Endothelial cell (in vitro differentiated cells): ENCODE data around the gene LDLRAP1. TPM values are rescaled to one million over a fixed set of nuclear protein-coding genes. Genes with fewer than 3 reads are reported as not detected.

Experiments
- DNase-seq: peaks from one replicate; pipeline ENCODE4 v3.0.0; 2021; ENCODE audit warnings: low spot score
- H3K27ac Mint-ChIP-seq: one replicate; pipeline ENCODE4 v1.8.0; 2021; ENCODE audit warnings: mixed read lengths, inconsistent platforms; ENCODE audit not compliant: unreplicated experiment
- H3K27me3 Mint-ChIP-seq: one replicate; pipeline ENCODE4 v1.8.0; 2021; ENCODE audit warnings: mild to moderate bottlenecking, moderate library complexity, mixed read lengths, inconsistent platforms; ENCODE audit not compliant: unreplicated experiment
- H3K36me3 Mint-ChIP-seq: one replicate; pipeline ENCODE4 v1.8.0; 2021; ENCODE audit warnings: mild to moderate bottlenecking, low read depth, mixed read lengths, inconsistent platforms; ENCODE audit not compliant: unreplicated experiment
- H3K4me1 Mint-ChIP-seq: one replicate; pipeline ENCODE4 v1.8.0; 2021; ENCODE audit warnings: mild to moderate bottlenecking, mixed read lengths, inconsistent platforms; ENCODE audit not compliant: unreplicated experiment
- H3K4me3 Mint-ChIP-seq: one replicate; pipeline ENCODE4 v1.8.0; 2021; ENCODE audit warnings: mild to moderate bottlenecking, mixed read lengths, inconsistent platforms; ENCODE audit not compliant: unreplicated experiment
- H3K9me3 Mint-ChIP-seq: one replicate; pipeline ENCODE4 v1.8.0; 2021; ENCODE audit warnings: mixed read lengths, inconsistent platforms; ENCODE audit not compliant: unreplicated experiment
- total RNA-seq: library from RNA; stranded (reverse); fragmentation: NEBNext Ultra II Directional; extraction: Animal tissue kit (Norgen Biotek cat#: 25700); gene quantifications from one replicate; pipeline ENCODE4 v1.2.1, GENCODE V29; 2021; ENCODE audit not compliant: unreplicated experiment
- TF ChIP-seq, protein P1 (sequence below): fragments of 200-600 bp; sonication (generic); IDR thresholded peaks from one replicate; pipeline ENCODE4 v1.5.0; 2021; ENCODE audit warnings: antibody characterized with exemption; ENCODE audit not compliant: unreplicated experiment

LDLRAP1 gene
- total RNA-seq, 1 donor from 2014 or later, result 23.5 TPM

DNA sequence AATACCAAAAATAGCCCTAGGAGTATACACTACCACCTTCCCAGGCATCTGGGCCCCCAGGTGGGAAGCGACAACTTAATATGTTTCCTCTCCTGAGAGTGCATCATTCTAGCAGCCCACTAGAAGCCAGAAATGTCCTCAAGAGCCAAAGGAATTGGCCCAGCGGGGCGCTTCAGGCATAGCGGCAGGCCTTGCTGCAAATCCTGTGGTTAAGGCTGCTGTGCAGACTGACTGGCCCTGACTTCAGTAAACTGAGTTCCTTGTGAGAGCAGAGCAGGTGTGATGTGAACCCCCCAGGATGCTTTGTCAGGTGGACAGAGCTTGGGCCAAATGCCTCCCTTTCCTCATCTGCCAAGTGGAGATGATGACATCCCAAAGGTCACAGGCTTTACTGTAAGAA, 29.7 kb upstream of the LDLRAP1 start:
- Mint-ChIP-seq H3K27me3 (no peaks in the 10 kb centered on the region), H3K36me3 (peaks cover 9% of the 10 kb centered on the region), H3K27ac (no peak overlapping the region), H3K4me3 (no peak overlapping the region), H3K9me3 (no peaks in the 10 kb centered on the region), H3K4me1 (no peaks in the 10 kb centered on the region)
- TF ChIP-seq, protein P1, sequence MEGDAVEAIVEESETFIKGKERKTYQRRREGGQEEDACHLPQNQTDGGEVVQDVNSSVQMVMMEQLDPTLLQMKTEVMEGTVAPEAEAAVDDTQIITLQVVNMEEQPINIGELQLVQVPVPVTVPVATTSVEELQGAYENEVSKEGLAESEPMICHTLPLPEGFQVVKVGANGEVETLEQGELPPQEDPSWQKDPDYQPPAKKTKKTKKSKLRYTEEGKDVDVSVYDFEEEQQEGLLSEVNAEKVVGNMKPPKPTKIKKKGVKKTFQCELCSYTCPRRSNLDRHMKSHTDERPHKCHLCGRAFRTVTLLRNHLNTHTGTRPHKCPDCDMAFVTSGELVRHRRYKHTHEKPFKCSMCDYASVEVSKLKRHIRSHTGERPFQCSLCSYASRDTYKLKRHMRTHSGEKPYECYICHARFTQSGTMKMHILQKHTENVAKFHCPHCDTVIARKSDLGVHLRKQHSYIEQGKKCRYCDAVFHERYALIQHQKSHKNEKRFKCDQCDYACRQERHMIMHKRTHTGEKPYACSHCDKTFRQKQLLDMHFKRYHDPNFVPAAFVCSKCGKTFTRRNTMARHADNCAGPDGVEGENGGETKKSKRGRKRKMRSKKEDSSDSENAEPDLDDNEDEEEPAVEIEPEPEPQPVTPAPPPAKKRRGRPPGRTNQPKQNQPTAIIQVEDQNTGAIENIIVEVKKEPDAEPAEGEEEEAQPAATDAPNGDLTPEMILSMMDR, result no peak
- DNase-seq, result no peak

DNA sequence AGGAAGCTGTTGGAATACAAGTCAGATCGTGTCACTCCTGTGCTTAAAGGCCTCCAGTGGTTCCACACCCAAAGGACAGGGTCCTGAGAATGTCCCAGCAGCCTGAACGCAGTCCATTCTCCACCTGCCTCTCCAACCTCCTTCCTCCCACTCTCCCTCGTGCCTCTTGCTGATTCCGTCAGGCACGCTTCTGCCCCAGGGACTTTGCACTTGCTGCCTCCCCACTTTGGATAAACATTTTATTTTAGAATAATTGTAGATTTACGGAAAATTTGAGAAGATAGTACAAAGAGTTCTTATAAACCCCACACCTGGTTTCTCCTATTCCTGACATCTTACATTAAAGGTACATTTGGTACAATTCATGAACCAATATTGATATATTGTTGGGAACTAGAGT, 28.4 kb upstream of the LDLRAP1 start:
- Mint-ChIP-seq H3K4me1 (no peaks in the 10 kb centered on the region), H3K9me3 (no peaks in the 10 kb centered on the region), H3K27me3 (no peaks in the 10 kb centered on the region), H3K36me3 (peaks cover 9% of the 10 kb centered on the region), H3K4me3 (peak overlapping the region; percentile 49), H3K27ac (no peak overlapping the region)
- TF ChIP-seq, protein P1, result no peak
- no peak for DNase-seq

DNA sequence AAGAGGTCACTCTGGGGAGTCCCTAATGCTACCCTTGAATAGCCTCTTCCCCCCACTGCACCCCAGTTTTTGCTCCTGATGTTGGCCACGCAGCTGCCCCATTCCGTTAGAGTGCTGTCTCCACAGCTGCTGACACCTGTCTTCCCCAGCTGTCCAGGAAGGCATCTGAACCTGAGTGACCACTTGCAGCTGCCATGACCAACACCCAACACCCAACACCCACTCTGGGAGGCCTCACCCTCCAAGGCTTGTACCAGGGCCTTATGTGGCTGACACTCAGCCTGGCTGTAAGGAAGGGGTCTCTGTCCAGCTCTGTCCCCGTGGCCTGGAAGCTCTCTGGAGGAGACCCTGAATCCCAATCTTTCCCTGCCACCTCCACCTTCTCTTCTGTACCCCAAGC, 26.7 kb upstream of the LDLRAP1 start:
- no peaks in the 10 kb centered on the region for H3K4me1 Mint-ChIP-seq
- peaks cover 1% of the 10 kb centered on the region for H3K27me3 Mint-ChIP-seq
- peaks cover 9% of the 10 kb centered on the region for H3K36me3 Mint-ChIP-seq
- DNase-seq, result no peak
- H3K4me3 Mint-ChIP-seq, result no peak overlapping the region
- H3K27ac Mint-ChIP-seq, result no peak overlapping the region
- H3K9me3 Mint-ChIP-seq, result no peaks in the 10 kb centered on the region
- TF ChIP-seq, protein P1, result no peak

- peaks cover 9% of the 10 kb centered on the region for H3K36me3 Mint-ChIP-seq
- peaks cover 1% of the 10 kb centered on the region for H3K27me3 Mint-ChIP-seq
- TF ChIP-seq, protein P1, result peak; percentile 29
- H3K4me1 Mint-ChIP-seq, result no peaks in the 10 kb centered on the region
- DNase-seq, result no peak
- H3K27ac Mint-ChIP-seq, result no peak overlapping the region
- H3K4me3 Mint-ChIP-seq, result no peak overlapping the region
- H3K9me3 Mint-ChIP-seq, result no peaks in the 10 kb centered on the region
Measured at GRCh38 chr1:25517476-25518394, 25.7 kb upstream of the LDLRAP1 start.

GRCh38 chr1:25519624-25520023, 23.8 kb upstream of the LDLRAP1 start:
- Mint-ChIP-seq H3K27ac (no peak overlapping the region), H3K36me3 (peaks cover 8% of the 10 kb centered on the region), H3K4me1 (no peaks in the 10 kb centered on the region), H3K9me3 (no peaks in the 10 kb centered on the region), H3K4me3 (no peak overlapping the region), H3K27me3 (peaks cover 3% of the 10 kb centered on the region)
- no peak for DNase-seq
- TF ChIP-seq, protein P1, result no peak
